ENCODE measurements around the gene STK40.

Gene STK40

DNA sequence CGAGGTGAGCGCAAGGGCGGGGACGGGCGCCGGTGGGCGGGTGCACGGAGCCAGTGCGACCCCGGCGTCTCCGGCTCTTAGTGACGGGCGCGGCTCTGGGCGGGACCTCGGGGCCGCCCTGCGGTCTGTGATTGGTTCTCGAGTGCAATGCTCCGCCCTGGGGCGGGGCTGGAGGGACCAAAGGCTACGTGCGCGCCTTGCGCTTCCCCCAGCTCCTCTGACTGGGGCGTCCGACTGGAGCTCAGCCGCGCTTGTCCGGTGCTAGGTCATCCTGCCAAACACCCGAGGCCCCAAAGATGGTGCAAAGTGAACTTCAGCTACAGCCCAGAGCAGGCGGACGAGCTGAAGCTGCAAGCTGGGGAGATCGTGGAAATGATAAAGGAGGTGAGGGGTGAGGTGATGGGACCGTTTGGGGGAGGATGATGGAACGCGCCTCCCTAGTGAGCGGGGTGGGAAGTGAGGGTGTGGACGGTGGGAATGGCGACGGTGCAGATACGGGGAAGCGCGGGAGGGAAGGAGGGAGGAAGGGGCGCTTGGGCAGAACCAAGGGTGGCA, 78.7 kb downstream of the STK40 start:
- Mint-ChIP-seq H3K27ac (peak overlapping the region; percentile 89), H3K36me3 (ENCODE audit: low read depth) (peaks cover 18% of the 10 kb centered on the region), H3K27me3 (ENCODE audit: low read depth) (no peaks in the 10 kb centered on the region), H3K4me3 (peak overlapping the region; percentile 97), H3K4me1 (ENCODE audit: low read depth) (peaks cover 23% of the 10 kb centered on the region), H3K9me3 (no peaks in the 10 kb centered on the region)

GRCh38 chr1:36306210-36306901, 79.4 kb downstream of the STK40 start, which contains the start of gene SH3D21:
TSS of gene SH3D21 (plus strand) at chr1:36306368. CDS start at chr1:36306421, 53 bp downstream.
- peak within 1 kb of the TSS; percentile 89 for H3K27ac Mint-ChIP-seq
- H3K27me3 Mint-ChIP-seq (ENCODE audit: low read depth) = no peaks in the 10 kb centered on the region
- peaks cover 23% of the 10 kb centered on the region for H3K4me1 Mint-ChIP-seq (ENCODE audit: low read depth)
- peak within 1 kb of the TSS; percentile 97 for H3K4me3 Mint-ChIP-seq
- H3K9me3 Mint-ChIP-seq = no peaks in the 10 kb centered on the region
- H3K36me3 Mint-ChIP-seq (ENCODE audit: low read depth) = peaks cover 18% of the 10 kb centered on the region

DNA sequence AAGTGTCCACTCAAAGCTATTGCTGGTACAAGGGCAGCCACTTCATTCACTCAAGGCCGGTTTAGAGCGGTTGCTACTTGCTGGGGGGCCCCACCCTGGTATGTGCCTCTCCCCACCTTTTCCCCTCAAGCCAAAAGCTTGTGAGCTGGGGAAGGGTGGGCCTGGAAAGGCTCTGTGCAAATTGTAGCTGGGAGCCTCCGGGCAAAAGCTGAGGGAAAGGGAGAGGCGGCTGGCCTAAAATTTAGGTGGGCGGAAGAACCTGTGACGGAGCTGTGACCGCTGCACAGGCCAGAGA, 79.9 kb downstream of the STK40 start:
- Mint-ChIP-seq H3K4me3 (peak overlapping the region; percentile 57), H3K27ac (peak overlapping the region; percentile 39), H3K9me3 (no peaks in the 10 kb centered on the region), H3K36me3 (ENCODE audit: low read depth) (peaks cover 23% of the 10 kb centered on the region), H3K4me1 (ENCODE audit: low read depth) (peaks cover 23% of the 10 kb centered on the region), H3K27me3 (ENCODE audit: low read depth) (no peaks in the 10 kb centered on the region)

DNA sequence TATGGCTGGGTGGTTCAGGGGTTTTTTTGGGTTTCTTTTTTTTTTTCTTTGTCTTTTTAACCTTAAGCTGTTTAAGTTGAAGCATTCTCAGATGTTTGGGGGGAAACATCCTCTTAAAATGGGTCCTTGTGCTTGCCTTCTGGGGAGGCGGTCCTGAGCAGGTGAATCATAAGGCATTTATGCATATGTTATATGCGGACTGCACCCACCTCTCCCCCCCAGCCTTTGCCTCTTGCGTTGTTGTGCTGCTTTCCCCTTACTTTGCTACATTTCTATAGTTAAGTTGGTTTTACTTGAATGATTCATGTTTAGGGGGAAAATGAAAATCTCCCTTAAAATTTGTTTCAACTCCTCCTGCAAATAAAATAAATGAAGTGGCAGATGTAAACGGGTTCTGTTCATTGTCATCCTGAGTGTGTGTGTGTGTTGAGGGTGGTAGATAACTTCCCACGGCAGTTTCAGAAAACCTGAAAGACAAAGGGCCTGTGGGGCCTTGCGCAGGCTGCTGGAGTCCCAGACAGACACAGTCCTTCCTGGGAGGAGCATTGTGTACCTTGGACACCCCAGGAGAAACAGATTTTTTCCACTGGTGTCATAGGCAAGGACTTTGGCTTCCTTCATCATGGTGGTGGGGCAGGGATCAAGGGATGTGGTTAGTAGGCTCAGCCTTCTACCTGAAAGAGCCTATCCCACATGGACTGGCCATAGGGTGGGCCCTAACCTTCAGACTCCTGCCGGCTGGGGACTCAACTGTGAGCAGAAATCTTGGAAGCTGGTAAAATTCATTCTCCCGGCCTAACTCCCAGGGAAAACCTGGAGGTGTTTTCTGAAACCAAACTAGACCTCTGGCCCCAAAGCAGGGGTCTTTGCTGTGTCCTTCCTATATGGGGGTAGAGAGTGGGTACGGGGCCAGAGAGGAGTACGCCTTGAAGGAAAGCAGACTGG, 80.5 kb downstream of the STK40 start:
- peak overlapping the region; percentile 57 for H3K4me3 Mint-ChIP-seq
- H3K27ac Mint-ChIP-seq = peak overlapping the region; percentile 59
- no peaks in the 10 kb centered on the region for H3K27me3 Mint-ChIP-seq (ENCODE audit: low read depth)
- peaks cover 20% of the 10 kb centered on the region for H3K4me1 Mint-ChIP-seq (ENCODE audit: low read depth)
- H3K9me3 Mint-ChIP-seq = no peaks in the 10 kb centered on the region
- peaks cover 25% of the 10 kb centered on the region for H3K36me3 Mint-ChIP-seq (ENCODE audit: low read depth)

GRCh38 chr1:36304521-36304920, 81.2 kb downstream of the STK40 start:
- Mint-ChIP-seq H3K4me1 (ENCODE audit: low read depth) (peaks cover 21% of the 10 kb centered on the region), H3K4me3 (no peak overlapping the region)

GRCh38 chr1:36303650-36304360, 81.9 kb downstream of the STK40 start:
- H3K4me3 Mint-ChIP-seq = peak overlapping the region; percentile 25
- no peaks in the 10 kb centered on the region for H3K9me3 Mint-ChIP-seq
- peaks cover 21% of the 10 kb centered on the region for H3K4me1 Mint-ChIP-seq (ENCODE audit: low read depth)
- H3K27ac Mint-ChIP-seq = peak overlapping the region; percentile 64
- H3K27me3 Mint-ChIP-seq (ENCODE audit: low read depth) = no peaks in the 10 kb centered on the region
- H3K36me3 Mint-ChIP-seq (ENCODE audit: low read depth) = peaks cover 27% of the 10 kb centered on the region

More at GRCh38 chr1:36304521-36304920, 81.2 kb downstream of the STK40 start:
- H3K27ac Mint-ChIP-seq = no peak overlapping the region
- H3K9me3 Mint-ChIP-seq = no peaks in the 10 kb centered on the region
- no peaks in the 10 kb centered on the region for H3K27me3 Mint-ChIP-seq (ENCODE audit: low read depth)
- peaks cover 28% of the 10 kb centered on the region for H3K36me3 Mint-ChIP-seq (ENCODE audit: low read depth)

DNA sequence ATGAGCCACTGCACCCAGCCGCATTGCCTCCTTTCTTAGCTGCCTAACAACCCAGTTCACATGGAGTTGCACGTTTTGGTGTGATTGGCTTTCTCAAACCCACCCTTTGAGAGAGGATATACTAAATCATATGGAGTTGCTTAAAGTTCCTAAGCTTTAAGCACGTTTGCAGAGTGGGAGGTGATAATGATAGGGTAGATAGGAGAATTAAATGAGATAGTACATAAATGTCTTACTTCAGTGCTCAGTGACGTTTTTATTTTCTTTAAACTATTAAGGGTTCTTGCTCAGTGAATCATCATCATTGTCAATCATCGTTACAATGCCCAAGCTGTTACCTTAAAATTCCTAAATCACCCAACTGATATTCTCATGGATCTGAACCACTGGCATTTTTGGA, 82.5 kb downstream of the STK40 start:
- Mint-ChIP-seq H3K4me1 (ENCODE audit: low read depth) (peaks cover 21% of the 10 kb centered on the region), H3K36me3 (ENCODE audit: low read depth) (peaks cover 27% of the 10 kb centered on the region), H3K27ac (no peak overlapping the region), H3K9me3 (no peaks in the 10 kb centered on the region), H3K27me3 (ENCODE audit: low read depth) (no peaks in the 10 kb centered on the region), H3K4me3 (peak overlapping the region; percentile 25)

DNA sequence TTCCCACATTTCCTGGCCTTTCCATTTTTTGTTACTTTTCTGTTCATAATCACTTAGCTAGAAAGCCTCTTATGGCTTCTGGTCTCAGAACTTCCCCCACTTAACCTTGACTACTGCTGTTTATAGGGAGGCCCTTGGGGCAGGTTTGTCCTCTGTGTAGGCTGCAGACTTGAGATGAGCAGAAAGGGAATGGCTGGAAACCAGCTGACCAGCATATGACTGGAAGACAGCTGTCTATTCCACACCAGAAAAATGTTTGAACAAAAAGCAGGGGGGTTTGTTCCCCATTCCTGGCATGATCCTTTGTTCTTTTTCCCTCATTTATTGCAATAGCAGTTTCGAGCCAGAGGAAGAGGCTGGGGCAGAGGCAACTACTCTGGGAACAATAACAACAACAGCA, 84.5 kb downstream of the STK40 start:
- Mint-ChIP-seq H3K9me3 (no peaks in the 10 kb centered on the region), H3K36me3 (ENCODE audit: low read depth) (peaks cover 31% of the 10 kb centered on the region), H3K4me3 (no peak overlapping the region), H3K27ac (no peak overlapping the region), H3K4me1 (ENCODE audit: low read depth) (peaks cover 12% of the 10 kb centered on the region), H3K27me3 (ENCODE audit: low read depth) (no peaks in the 10 kb centered on the region)

GRCh38 chr1:36300526-36300925, 85.2 kb downstream of the STK40 start:
- Mint-ChIP-seq H3K27ac (peak overlapping the region; percentile 41), H3K9me3 (no peaks in the 10 kb centered on the region), H3K4me3 (no peak overlapping the region), H3K27me3 (ENCODE audit: low read depth) (no peaks in the 10 kb centered on the region), H3K4me1 (ENCODE audit: low read depth) (peaks cover 10% of the 10 kb centered on the region), H3K36me3 (ENCODE audit: low read depth) (peaks cover 32% of the 10 kb centered on the region)

GRCh38 chr1:36298640-36299039, 87.1 kb downstream of the STK40 start:
- no peak overlapping the region for H3K4me3 Mint-ChIP-seq
- no peaks in the 10 kb centered on the region for H3K27me3 Mint-ChIP-seq (ENCODE audit: low read depth)
- H3K9me3 Mint-ChIP-seq = no peaks in the 10 kb centered on the region
- no peak overlapping the region for H3K27ac Mint-ChIP-seq
- H3K36me3 Mint-ChIP-seq (ENCODE audit: low read depth) = peaks cover 38% of the 10 kb centered on the region
- peaks cover 5% of the 10 kb centered on the region for H3K4me1 Mint-ChIP-seq (ENCODE audit: low read depth)

DNA sequence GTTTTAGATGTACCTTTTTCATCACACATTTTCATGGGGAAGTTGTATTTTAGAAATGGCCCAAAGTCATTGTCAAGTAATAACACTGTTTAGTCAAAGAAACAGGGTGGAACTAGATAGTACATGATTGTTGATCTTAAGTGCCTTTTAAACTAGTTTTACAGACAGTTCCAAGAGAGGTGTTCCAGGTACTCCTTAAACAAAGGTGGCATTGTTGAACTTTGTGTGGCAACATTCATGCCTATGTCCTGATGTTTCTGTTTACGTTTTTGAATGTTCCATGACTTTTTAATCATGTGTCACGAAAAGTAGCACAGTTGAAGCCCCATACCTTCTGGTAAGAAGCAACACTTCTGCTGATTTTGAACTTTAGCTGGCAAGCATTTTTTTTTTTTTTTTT, 88.7 kb downstream of the STK40 start:
- peaks cover 36% of the 10 kb centered on the region for H3K36me3 Mint-ChIP-seq (ENCODE audit: low read depth)
- H3K4me1 Mint-ChIP-seq (ENCODE audit: low read depth) = peaks cover 3% of the 10 kb centered on the region
- no peaks in the 10 kb centered on the region for H3K27me3 Mint-ChIP-seq (ENCODE audit: low read depth)
- no peaks in the 10 kb centered on the region for H3K9me3 Mint-ChIP-seq
- H3K27ac Mint-ChIP-seq = peak overlapping the region; percentile 0
- H3K4me3 Mint-ChIP-seq = no peak overlapping the region

- no peak overlapping the region for H3K4me3 Mint-ChIP-seq
These were observed 90.3 kb downstream of the STK40 start for GRCh38 chr1:36295390-36295789.

More at GRCh38 chr1:36295390-36295789, 90.3 kb downstream of the STK40 start:
- no peak overlapping the region for H3K27ac Mint-ChIP-seq
- peaks cover 4% of the 10 kb centered on the region for H3K4me1 Mint-ChIP-seq (ENCODE audit: low read depth)
- peaks cover 39% of the 10 kb centered on the region for H3K36me3 Mint-ChIP-seq (ENCODE audit: low read depth)
- no peaks in the 10 kb centered on the region for H3K27me3 Mint-ChIP-seq (ENCODE audit: low read depth)
- H3K9me3 Mint-ChIP-seq = no peaks in the 10 kb centered on the region

Data from T-helper 1 cell treated with Interleukin-12 subunit alpha and Interleukin-12 subunit beta and Interleukin-4 antibody, amounts not matched to agents 30 μg/mL and 1 μg/mL, for 36 hours (primary cell).